Epithelial cell of esophagus (primary cell): Measurements from ENCODE around the gene HPSE.

Experiments
- DNase-seq: peaks from one replicate; pipeline ENCODE4 v3.0.0; 2010; ENCODE audit warnings: low read depth
- H3K4me3 ChIP-seq: 2 replicates; pipeline ENCODE4 v1.5.1; 2011; ENCODE audit warnings: mild to moderate bottlenecking, low read length, control low read depth
- TF ChIP-seq, protein P1 (sequence below): IDR thresholded peaks from 2 replicates; pipeline ENCODE4 v1.5.1; 2011; ENCODE audit warnings: low read depth, mild to moderate bottlenecking, low read length, control low read depth, inconsistent platforms; ENCODE audit not compliant: insufficient read depth; ENCODE audit errors: missing control alignments

Gene HPSE

DNA sequence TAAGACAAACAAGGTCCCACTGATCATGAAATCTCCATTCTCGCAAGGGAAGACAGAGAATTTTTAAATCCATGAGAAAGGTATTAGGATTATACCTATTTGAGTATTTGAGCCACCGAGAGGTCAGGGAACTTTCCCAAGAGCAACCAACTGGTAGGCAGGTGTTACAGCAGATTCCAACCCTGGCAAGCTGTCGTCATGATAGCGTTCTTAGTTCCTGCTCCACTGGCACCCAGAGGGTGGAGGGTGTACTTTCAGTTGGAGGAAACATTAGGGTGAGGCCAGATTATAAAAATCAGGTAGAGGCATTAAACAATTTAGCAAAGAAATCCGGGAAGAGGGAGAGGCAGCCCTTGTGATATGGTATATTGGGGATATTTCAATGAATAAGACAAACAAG lies 73.3 kb downstream of the HPSE start:
- DNase-seq: no peak
- TF ChIP-seq, protein P1, sequence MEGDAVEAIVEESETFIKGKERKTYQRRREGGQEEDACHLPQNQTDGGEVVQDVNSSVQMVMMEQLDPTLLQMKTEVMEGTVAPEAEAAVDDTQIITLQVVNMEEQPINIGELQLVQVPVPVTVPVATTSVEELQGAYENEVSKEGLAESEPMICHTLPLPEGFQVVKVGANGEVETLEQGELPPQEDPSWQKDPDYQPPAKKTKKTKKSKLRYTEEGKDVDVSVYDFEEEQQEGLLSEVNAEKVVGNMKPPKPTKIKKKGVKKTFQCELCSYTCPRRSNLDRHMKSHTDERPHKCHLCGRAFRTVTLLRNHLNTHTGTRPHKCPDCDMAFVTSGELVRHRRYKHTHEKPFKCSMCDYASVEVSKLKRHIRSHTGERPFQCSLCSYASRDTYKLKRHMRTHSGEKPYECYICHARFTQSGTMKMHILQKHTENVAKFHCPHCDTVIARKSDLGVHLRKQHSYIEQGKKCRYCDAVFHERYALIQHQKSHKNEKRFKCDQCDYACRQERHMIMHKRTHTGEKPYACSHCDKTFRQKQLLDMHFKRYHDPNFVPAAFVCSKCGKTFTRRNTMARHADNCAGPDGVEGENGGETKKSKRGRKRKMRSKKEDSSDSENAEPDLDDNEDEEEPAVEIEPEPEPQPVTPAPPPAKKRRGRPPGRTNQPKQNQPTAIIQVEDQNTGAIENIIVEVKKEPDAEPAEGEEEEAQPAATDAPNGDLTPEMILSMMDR: no peak
- H3K4me3 ChIP-seq: no peak overlapping the region

DNA sequence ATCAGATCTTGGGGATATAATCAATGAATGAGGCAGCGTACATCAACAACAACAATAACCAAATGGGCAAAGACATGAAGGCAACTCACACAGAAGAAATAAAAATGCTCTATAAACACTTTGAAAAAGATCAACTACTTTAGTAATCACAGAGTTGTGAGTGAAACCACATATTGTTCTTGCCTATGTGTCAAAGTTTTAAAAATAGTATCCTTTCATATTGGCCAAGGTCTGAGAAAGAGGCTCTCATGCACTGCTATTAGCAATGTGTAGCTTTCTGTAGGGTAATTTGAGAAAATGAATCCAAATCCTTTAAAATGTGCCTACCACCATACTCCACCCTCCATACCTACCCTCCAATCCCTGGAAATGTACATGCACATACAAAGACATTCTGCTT lies 75.1 kb downstream of the HPSE start:
- no peak for DNase-seq
- TF ChIP-seq, protein P1: no peak
- no peak overlapping the region for H3K4me3 ChIP-seq

- TF ChIP-seq, protein P1: no peak
- no peak for DNase-seq
- H3K4me3 ChIP-seq: no peak overlapping the region
Observed at GRCh38 chr4:83258461-83258860, 76.2 kb downstream of the HPSE start.

DNA sequence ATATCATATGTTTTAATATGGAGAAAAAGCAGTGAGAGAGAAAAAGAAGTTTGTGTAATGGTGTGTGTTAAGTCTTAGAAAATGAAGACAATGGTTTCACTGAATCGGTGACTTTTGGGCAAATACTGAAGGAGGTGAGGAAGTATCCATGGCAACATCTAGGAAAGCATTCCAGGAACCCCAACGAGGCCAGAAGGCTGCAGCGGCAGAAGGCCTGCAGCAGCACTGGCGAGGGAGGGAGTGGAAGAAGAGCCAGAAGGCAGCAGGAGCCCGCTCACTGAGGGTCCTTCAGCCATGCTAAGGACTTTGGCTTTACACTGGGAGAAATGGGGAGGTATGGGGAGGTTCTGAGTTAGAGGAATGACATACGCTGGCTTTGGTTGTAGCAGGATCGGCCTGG lies 76.8 kb downstream of the HPSE start:
- no peak for DNase-seq
- TF ChIP-seq, protein P1: no peak
- H3K4me3 ChIP-seq: no peak overlapping the region

- TF ChIP-seq, protein P1: no peak
- DNase-seq: peak; percentile 14
- H3K4me3 ChIP-seq: no peak overlapping the region
Observed at GRCh38 chr4:83255584-83255983, 79.1 kb downstream of the HPSE start.

- peak; percentile 82 for DNase-seq
- H3K4me3 ChIP-seq: no peak overlapping the region
- TF ChIP-seq, protein P1: peak; percentile 93
Observed at GRCh38 chr4:83252782-83253405, 81.8 kb downstream of the HPSE start.

DNA sequence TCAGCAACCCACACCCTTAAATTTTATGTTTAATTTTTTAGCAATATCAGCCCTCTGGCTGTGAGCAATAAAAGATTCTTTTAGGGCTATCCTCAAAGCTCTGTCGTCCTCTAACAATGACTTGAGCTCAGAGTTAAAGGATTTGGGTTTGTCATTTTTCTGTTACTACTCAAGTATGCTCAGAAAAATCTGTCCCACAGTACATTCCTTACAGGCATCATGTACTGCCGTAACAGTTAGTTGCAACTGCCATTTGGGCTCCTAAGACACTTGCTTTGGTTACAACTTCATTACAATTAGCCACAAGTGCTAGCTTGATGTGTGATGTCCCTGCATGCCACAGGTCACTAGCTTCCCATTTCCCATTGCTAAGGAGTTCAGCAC lies 83.2 kb downstream of the HPSE start:
- no peak overlapping the region for H3K4me3 ChIP-seq
- no peak for DNase-seq
- TF ChIP-seq, protein P1: no peak
